ENCODE measurements around the gene DYNC2H1. TPM values are rescaled to one million over a fixed set of nuclear protein-coding genes. Genes with fewer than 3 reads are reported as not detected.
"Not testable (repeated sequence)": the region's sequence is repeated elsewhere in the genome, so short reads cannot be mapped to it uniquely, and the experiment has no call there.

The DYNC2H1 gene
- total RNA-seq, 1 donor from 2014 or later: 18.6 TPM

DNA sequence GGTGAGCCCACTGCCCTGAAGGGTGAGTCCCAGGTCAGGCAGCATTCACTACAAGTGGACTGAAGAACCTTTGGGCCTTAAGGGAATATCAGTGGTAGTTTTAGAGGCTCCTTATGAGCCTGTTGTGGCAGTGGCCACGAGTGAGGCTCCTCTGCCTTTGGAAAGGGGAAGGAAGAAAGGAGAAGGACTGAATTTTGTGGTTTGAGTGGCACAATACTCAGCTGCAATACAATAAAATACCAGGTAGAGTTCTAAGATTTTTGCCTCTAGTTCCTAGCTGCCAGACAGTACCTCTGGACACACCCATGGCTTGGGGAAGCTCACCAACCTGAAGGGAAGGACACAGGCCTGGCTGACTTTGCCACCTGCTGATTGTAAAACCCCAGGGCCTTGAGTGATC is 260.9 kb downstream of the DYNC2H1 start:
- Mint-ChIP-seq H3K27me3 (no peaks in the 10 kb centered on the region), H3K4me3 (ENCODE audit: low read depth) (no peak overlapping the region), H3K9me3 (ENCODE audit: low read depth) (peaks cover 21% of the 10 kb centered on the region), H3K4me1 (ENCODE audit: low read depth) (no peaks in the 10 kb centered on the region), H3K36me3 (ENCODE audit: insufficient read depth) (peaks cover 18% of the 10 kb centered on the region), H3K27ac (no peak overlapping the region)
- no peak for DNase-seq (ENCODE audit: low spot score, unreplicated experiment)
- TF ChIP-seq, protein P1, sequence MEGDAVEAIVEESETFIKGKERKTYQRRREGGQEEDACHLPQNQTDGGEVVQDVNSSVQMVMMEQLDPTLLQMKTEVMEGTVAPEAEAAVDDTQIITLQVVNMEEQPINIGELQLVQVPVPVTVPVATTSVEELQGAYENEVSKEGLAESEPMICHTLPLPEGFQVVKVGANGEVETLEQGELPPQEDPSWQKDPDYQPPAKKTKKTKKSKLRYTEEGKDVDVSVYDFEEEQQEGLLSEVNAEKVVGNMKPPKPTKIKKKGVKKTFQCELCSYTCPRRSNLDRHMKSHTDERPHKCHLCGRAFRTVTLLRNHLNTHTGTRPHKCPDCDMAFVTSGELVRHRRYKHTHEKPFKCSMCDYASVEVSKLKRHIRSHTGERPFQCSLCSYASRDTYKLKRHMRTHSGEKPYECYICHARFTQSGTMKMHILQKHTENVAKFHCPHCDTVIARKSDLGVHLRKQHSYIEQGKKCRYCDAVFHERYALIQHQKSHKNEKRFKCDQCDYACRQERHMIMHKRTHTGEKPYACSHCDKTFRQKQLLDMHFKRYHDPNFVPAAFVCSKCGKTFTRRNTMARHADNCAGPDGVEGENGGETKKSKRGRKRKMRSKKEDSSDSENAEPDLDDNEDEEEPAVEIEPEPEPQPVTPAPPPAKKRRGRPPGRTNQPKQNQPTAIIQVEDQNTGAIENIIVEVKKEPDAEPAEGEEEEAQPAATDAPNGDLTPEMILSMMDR (IDR thresholded peaks at IDR 0.05; ENCODE audit: unreplicated experiment): no peak

- Mint-ChIP-seq H3K36me3 (ENCODE audit: insufficient read depth) (peaks cover 20% of the 10 kb centered on the region), H3K9me3 (ENCODE audit: low read depth) (peaks cover 31% of the 10 kb centered on the region), H3K27ac (no peak overlapping the region), H3K27me3 (no peaks in the 10 kb centered on the region), H3K4me3 (ENCODE audit: low read depth) (no peak overlapping the region), H3K4me1 (ENCODE audit: low read depth) (no peaks in the 10 kb centered on the region)
- TF ChIP-seq, protein P1 (IDR thresholded peaks at IDR 0.05; ENCODE audit: unreplicated experiment): no peak
- DNase-seq (ENCODE audit: low spot score, unreplicated experiment): no peak
Observed at GRCh38 chr11:103372906-103373305, 263.7 kb downstream of the DYNC2H1 start.

DNA sequence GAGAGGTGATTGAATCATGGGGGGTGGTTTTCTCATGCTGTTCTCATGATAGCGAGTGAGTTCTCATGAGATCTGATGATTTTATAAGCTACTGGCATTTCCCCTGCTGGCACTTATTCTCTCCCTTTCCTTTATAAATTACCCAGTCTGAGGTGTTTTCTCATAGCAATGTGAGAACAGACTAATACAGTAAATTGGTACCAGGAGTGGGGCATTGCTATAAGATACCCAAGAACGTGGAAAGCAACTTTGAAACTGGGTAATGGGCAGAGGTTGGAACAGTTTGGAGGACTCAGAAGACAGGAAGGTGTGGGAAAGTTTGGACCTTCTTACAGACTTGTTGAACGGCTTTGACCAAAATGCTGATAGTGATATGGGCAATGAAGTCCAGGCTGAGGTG is 265.0 kb downstream of the DYNC2H1 start:
- H3K27me3 Mint-ChIP-seq; H3K27ac Mint-ChIP-seq; DNase-seq (ENCODE audit: low spot score, unreplicated experiment); H3K4me3 Mint-ChIP-seq (ENCODE audit: low read depth); H3K4me1 Mint-ChIP-seq (ENCODE audit: low read depth): not testable (repeated sequence)
- H3K9me3 Mint-ChIP-seq (ENCODE audit: low read depth): peaks cover 31% of the 10 kb centered on the region
- H3K36me3 Mint-ChIP-seq (ENCODE audit: insufficient read depth): peaks cover 20% of the 10 kb centered on the region

DNA sequence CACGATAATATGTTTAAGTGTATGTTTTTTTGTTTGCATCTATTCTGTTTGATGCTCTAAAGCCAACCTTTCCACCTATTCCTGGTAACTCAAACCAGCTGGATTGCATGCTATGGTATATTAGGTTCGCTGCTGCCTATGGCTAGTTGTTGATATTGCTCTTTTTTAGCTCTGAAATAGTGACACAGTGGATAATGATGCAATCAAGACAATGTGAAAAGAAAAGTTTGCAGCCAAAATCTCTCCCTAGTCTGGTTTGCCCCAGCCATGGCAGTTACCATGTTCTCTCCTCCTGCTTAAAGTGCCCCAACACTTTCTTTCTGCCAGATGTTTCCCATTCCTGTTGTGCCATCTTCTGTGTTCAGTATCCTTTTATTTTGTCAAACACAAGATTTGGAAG is 269.7 kb downstream of the DYNC2H1 start:
- DNase-seq (ENCODE audit: low spot score, unreplicated experiment): no peak
- peaks cover 18% of the 10 kb centered on the region for H3K9me3 Mint-ChIP-seq (ENCODE audit: low read depth)
- H3K27me3 Mint-ChIP-seq: no peaks in the 10 kb centered on the region
- peaks cover 8% of the 10 kb centered on the region for H3K36me3 Mint-ChIP-seq (ENCODE audit: insufficient read depth)
- no peak overlapping the region for H3K4me3 Mint-ChIP-seq (ENCODE audit: low read depth)
- no peak overlapping the region for H3K27ac Mint-ChIP-seq
- TF ChIP-seq, protein P1 (IDR thresholded peaks at IDR 0.05; ENCODE audit: unreplicated experiment): no peak
- H3K4me1 Mint-ChIP-seq (ENCODE audit: low read depth): no peaks in the 10 kb centered on the region

DNA sequence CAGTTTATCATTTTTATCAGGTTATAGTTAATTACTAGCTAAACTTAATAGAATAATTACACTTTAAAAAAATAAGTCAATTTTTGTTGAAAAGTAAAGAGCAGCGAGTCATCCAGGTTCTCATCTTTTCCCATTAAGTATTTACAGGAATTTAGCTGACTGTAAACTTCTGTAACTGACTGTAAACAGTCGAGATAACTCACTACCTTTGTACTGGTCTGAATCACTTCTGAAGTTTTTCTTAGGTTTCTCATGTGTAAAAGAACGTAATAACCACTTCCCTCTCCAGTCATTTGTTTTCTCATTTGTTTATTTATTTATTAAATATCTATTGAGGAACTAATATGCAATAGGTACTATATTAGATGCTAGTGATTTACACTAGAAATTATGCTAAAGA is 270.8 kb downstream of the DYNC2H1 start:
- Mint-ChIP-seq H3K27me3 (no peaks in the 10 kb centered on the region), H3K36me3 (ENCODE audit: insufficient read depth) (peaks cover 2% of the 10 kb centered on the region), H3K9me3 (ENCODE audit: low read depth) (peaks cover 10% of the 10 kb centered on the region), H3K4me3 (ENCODE audit: low read depth) (no peak overlapping the region), H3K27ac (no peak overlapping the region), H3K4me1 (ENCODE audit: low read depth) (no peaks in the 10 kb centered on the region)
- TF ChIP-seq, protein P1 (IDR thresholded peaks at IDR 0.05; ENCODE audit: unreplicated experiment): no peak
- DNase-seq (ENCODE audit: low spot score, unreplicated experiment): no peak

GRCh38 chr11:103384652-103385051 is 275.4 kb downstream of the DYNC2H1 start:
- Mint-ChIP-seq H3K4me1 (ENCODE audit: low read depth) (no peaks in the 10 kb centered on the region), H3K27ac (no peak overlapping the region), H3K4me3 (ENCODE audit: low read depth) (no peak overlapping the region), H3K27me3 (no peaks in the 10 kb centered on the region), H3K9me3 (ENCODE audit: low read depth) (peaks cover 3% of the 10 kb centered on the region), H3K36me3 (ENCODE audit: insufficient read depth) (peaks cover 3% of the 10 kb centered on the region)
- DNase-seq (ENCODE audit: low spot score, unreplicated experiment): no peak
- TF ChIP-seq, protein P1 (IDR thresholded peaks at IDR 0.05; ENCODE audit: unreplicated experiment): no peak

All from progenitor cell of endocrine pancreas (in vitro differentiated cells).